HL-60/S4 treated with retinoic acid at 250 ng/mL for 4 days and 3 days (cell line): ENCODE results near the gene DEFB124.
"Not testable (repeated sequence)": the region's sequence is repeated elsewhere in the genome, so short reads cannot be mapped to it uniquely, and the experiment has no call there.

Experiments used
- in situ Hi-C: fragments of 300-500 bp; cut with MboI; formaldehyde crosslinking; loops from 2 replicates; pipeline ENCODE4 v1.7.0; 2022; ENCODE audit warnings: low sequenced_read_pairs

The DEFB124 gene

GRCh38 chr20:31474758-31475427 lies at the start of gene DEFB124, which contains the start of gene REM1:
TSS of gene DEFB124 (minus strand) at chr20:31475127. CDS start at chr20:31473013, 2,114 bp downstream.
TSS of gene REM1 (plus strand) at chr20:31475288. CDS start at chr20:31476446, 1,158 bp downstream.
- in situ Hi-C loops = no loop called here

GRCh38 chr20:31523361-31524283 lies 48.7 kb upstream of the DEFB124 start:
- in situ Hi-C loops = no loop called here

GRCh38 chr20:31522731-31523130 lies 47.8 kb upstream of the DEFB124 start:
- in situ Hi-C loops = no loop called here

- in situ Hi-C loops = not testable (repeated sequence)
These were observed 46.3 kb upstream of the DEFB124 start for GRCh38 chr20:31521267-31521666.

GRCh38 chr20:31517373-31517772 lies 42.4 kb upstream of the DEFB124 start:
- in situ Hi-C loops = no loop called here

- in situ Hi-C loops = no loop called here
These were observed 41.7 kb upstream of the DEFB124 start for GRCh38 chr20:31516651-31517050.

GRCh38 chr20:31516166-31516565 lies 41.2 kb upstream of the DEFB124 start:
- in situ Hi-C loops = no loop called here

- in situ Hi-C loops = no loop called here
These were observed 40.8 kb upstream of the DEFB124 start for GRCh38 chr20:31515775-31516107.

- in situ Hi-C loops = no loop called here
These were observed 40.3 kb upstream of the DEFB124 start for GRCh38 chr20:31515072-31515774.

- in situ Hi-C loops = no loop called here
These were observed 39.5 kb upstream of the DEFB124 start, which contains the start of gene HM13 for GRCh38 chr20:31514154-31515071. TSS of gene HM13 (plus strand) at chr20:31514442. CDS start at chr20:31514552, 110 bp downstream.

- in situ Hi-C loops = no loop called here
These were observed 33.8 kb upstream of the DEFB124 start for GRCh38 chr20:31508517-31509244.

- in situ Hi-C loops = no loop called here
These were observed 31.0 kb upstream of the DEFB124 start for GRCh38 chr20:31505903-31506302.

- in situ Hi-C loops = not testable (repeated sequence)
These were observed 28.2 kb upstream of the DEFB124 start for GRCh38 chr20:31502884-31503673.

- in situ Hi-C loops = no loop called here
These were observed 25.6 kb upstream of the DEFB124 start for GRCh38 chr20:31500527-31500926.

GRCh38 chr20:31497838-31498540 lies 23.1 kb upstream of the DEFB124 start:
- in situ Hi-C loops = no loop called here

- in situ Hi-C loops = no loop called here
These were observed 21.9 kb upstream of the DEFB124 start for GRCh38 chr20:31496761-31497295.

- in situ Hi-C loops = no loop called here
These were observed 19.2 kb upstream of the DEFB124 start for GRCh38 chr20:31494131-31494530.

- in situ Hi-C loops = no loop called here
These were observed 15.8 kb upstream of the DEFB124 start for GRCh38 chr20:31490752-31491151.
